Dermis blood vessel endothelial cell (primary cell): ENCODE results near the gene PKN1. TPM values are rescaled to one million over a fixed set of nuclear protein-coding genes. Genes with fewer than 3 reads are reported as not detected.
"Not testable (repeated sequence)": the region's sequence is repeated elsewhere in the genome, so short reads cannot be mapped to it uniquely, and the experiment has no call there.

ENCODE experiments used
- DNase-seq: peaks from one replicate; pipeline ENCODE4 v3.0.0; 2010
- total RNA-seq: library from RNA; depleted of rRNA; stranded (reverse); fragments of >200 nt; gene quantifications from 2 replicates; pipeline ENCODE4 v1.2.3, GENCODE V29; 2014

PKN1 gene
- total RNA-seq, 1 donor from 2014 or later = 282 TPM

DNA sequence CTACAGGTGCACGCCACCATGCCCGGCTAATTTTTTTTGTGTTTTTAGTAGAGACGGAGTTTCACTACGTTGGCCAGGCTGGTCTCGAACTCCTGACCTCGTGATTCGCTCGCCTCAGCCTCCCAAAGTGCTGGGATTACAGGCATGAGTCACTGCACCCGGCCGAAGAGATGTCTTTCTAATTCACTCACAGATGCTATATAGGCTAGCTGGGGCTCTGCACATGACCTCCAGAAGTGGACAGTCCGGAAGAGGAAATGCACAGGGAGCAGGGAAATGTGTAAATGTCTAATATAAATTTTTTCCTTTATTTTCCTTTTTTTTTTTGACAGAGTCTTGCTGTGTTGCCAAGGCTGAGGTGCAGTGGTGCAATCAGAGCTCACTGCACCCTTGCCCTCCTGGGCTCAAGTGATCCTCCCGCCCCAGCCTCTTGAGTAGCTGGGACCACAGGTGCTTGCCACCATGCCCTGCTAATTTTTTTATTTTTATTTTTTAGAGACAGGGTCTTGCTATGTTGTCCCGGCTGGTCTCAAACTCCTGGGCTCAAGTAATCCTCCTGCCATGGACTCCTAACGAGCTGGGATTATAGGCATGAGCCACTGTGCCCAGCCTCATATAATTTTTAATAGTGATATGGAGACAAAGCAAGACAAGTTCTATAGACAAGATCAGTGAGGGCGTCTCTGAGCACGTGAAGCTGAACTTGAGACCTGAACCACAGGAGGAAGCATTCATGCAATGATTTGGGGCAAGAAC is 54.4 kb downstream of the PKN1 start:
- no peak for DNase-seq

DNA sequence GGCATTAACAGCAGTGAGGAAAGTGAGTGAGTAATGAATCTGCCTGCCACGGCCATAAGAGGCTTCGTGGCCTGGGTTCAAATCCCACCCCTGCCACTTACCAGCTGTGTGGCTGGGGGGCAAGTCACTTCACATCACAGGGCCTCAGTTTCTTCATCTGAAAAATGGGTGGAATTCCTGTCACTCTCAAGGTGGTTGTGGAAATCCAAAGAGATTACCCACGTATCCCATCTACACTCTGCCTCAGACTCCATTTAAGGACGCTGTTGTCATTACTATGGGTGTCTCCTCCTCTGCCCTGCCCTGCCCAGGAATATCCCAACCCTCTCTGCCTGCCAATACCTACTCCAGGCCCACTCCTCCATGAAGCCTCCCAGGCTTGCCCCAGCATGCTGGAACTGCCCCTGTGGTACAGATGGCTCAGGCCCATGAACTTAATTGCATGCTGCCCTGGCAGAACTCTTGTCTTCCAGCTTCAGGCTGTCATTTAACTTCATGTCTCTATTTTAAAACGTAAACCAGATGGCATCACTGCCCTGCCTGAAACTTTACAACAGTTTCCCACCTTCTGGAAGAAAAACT is 59.7 kb downstream of the PKN1 start:
- DNase-seq = no peak

DNA sequence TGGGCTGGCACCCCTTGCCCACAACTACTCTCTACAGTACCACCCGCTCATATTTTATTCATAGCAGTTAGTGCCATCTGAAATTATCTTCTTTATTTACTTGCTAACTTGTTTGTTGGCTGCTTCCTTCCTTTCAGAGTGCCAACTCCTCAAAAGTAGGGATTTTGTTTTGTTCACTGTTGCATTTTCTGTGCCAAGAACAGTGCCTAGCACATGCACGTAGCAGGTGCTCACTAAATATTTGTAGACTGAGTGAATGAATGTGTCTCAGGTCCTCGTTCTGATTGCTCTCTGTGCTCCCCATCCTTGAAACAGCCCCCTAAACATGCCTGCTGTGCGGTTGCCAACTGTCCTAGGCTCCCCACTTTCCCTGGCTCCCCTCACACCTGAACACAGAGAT is 61.3 kb downstream of the PKN1 start:
- no peak for DNase-seq

DNA sequence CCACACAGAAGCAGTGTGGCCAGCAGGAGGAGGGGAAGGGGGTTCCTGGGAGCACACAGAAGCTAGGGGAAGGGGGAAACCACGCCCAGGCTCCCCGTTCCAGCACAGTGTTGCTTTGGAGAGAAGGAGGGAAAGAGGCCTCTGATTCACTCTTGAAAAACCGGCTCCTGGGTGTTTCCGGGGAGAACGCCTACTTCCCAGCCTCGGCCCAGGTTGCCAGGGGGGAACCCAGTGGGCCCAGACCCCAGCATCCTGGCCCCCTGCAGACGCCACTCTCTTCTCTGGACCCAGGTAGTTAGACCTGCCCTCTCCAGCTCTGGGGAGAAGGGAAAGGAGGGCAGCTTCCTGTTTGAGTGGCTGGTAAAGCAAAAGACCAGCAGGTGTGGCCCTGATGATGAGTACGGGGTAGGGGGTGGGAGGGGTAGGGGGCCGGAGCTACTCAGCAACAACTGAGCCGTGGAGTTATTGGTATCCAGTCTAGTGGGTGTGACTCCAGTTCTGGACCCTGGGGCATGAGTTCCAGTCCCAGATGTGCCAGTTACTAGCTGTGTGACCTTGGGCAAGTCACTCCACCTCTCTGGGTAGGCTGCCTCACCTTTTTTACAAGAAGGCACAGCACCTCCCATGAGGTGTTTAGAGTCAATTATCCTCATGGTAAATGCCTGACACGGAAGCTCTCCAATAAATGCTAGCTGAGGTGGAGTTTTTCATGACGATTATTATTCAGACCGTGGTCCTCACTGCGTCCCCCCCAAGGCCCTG is 62.0 kb downstream of the PKN1 start:
- DNase-seq = no peak

DNA sequence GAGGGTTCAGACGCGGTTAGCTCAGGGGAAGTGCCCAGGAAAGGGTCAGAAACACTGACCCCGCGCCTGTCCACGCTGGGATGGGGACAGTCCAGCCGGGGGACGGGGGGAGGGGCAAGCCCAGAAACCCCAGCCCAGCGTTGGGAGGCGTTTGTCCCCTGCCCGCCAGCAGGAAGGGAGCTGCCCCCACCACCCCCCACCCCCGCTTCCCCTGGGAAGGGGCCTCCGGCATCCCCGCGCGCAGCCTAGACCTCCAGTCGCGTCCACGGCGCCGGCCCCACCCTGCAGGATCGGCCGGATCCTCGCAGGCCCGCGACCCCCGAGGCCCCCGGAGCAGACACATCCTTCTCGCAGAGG is 62.5 kb downstream of the PKN1 start:
- no peak for DNase-seq

DNA sequence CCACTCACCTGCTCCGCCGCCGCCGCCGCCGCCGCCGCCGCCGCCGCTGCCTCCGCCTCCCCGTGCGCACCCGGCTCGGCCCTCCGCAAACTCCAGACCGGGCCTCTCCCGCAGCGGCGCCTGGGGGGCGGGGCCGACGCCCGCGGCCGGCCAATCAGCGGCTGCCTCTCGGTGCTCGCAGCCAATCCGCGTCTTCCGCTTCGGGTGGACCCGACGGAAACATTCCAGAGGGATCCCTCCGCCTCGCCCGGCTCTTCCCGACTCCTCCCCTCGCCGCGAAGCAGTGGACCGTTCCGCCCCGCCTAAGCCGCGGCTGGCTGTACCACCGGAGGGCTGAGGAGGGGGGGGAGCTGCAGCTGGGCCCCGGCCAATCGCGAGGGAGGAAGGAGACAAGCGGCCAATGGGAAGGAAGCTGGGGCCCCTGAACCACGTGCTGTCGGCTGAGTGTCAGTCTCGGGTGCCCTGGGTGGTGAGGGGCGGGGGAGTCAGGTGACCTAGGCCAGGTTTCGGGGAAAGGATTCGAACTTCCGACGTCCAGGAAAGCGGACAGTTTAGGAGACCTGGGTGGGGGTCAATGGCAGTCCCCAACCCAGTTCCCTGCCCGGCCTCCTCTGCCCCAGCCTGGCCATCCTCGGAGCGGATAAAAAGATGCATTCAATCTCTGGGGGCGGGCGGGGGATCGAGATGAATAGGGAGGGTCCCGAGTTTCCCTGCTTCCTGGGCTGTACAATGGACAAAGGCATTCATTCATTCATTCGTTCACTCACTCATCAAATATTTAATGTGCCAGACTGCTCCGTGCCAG is 63.1 kb downstream of the PKN1 start, which contains the start of gene GIPC1:
Gene GIPC1, minus strand, starts transcription at position 99 of the 805 bp plus-strand sequence. CDS start 13,151 bp downstream, outside the sequence.
- peak; percentile 100 for DNase-seq

DNA sequence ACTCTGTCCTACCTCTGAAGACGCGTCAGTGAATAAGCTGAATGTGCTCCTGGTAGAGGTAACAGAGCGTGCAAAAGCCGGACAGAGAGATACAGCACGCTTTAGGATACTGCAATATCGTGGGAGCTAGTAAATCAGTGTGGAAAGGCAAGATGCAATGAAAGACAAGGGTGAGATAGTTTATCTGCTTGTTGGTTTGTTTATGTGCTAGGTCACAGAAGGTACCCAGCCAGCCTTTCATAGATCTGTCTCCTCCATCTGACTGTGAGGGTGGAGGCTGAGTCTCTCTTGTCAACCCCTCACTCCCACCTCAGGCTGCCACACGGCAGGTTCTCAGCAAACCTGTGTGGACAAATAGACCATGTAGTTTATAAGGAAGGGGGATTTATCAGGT is 63.7 kb downstream of the PKN1 start:
- DNase-seq = no peak

DNA sequence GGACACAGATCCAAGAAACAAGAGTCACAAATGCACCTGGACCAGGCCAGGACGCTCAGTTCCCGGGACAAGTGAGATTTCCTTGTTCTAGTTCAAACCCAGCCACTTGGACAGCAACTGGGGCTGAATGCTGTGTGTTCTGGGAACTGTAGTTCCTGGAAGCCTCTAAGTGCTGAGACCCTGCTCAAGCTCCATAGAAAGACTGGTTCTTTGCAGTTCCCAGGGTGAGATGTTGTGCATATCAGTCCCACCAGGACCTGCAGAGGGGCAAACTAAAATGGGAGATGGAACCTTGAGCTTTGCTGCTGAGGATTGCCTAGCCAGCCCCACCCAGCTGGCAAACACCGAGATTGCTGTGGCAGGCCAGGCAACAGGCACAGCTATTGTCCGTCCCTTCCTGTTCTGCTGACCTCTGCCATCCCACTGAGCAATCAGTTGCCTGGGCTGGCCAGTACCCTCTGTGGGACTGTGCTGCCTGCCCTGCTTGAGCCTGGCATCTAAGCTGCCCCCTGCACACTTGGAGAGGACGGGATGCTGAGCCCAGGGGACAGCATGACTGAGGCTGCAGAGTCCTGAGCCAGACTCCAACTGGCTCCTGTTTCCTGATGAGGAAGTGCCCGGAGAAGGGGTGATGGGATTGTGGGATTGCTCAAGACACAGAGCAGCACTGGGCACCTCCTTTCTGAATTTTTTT is 64.3 kb downstream of the PKN1 start:
- DNase-seq = peak; percentile 67

DNA sequence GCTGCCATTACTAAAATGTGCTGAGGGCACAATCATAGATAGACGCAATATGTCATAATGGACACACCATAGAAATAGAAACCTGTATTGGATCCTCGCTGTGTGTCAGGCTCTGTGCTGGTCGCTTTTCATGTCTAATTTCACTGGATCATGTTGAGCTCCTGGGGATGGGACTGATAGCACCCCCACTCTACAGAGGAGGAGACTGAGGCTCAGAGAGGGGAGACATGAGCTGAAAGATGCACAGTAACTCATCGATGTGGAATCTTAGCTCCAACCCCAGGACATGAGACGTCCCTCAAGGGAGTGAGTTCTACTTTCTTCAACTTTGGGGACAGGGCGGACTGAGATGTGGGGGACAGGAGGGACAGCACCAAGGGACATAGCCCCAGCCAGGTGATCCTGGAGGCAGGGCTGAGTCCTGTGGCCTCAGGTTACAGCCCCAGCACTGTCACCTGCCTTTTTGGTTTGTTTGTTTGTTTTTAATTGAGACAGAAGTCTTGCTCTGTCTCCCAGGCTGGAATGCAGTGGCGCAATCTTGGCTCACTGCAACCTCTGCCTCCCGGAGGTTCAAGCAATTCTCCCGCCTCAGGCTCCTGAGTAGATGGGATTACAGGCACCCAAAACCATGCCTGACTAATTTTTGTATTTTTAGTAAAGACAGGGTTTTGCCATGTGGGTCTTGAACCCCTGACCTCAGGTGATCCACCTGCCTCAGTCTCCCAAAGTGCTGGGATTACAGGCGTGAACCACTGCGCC is 69.4 kb downstream of the PKN1 start:
- no peak for DNase-seq

DNA sequence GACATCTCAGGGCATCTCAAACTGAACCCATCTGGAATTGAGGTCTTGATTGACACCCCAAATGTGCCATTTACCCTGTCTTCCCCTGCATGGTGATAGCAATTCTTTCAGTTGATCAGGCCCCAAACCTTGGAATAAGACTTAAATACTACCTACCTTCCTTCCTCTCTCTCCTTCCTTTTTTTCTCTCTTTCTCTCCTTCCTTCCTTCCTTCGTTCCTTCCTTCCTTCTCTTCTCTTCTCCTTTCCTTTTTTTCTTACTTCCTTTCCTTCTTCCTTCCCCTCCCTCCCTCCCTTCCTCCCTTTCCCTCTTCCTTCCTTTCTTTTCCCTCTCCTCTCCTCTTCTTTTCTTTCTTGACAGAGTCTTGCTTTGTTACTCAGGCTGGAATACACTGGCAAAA is 70.2 kb downstream of the PKN1 start:
- no peak for DNase-seq

DNA sequence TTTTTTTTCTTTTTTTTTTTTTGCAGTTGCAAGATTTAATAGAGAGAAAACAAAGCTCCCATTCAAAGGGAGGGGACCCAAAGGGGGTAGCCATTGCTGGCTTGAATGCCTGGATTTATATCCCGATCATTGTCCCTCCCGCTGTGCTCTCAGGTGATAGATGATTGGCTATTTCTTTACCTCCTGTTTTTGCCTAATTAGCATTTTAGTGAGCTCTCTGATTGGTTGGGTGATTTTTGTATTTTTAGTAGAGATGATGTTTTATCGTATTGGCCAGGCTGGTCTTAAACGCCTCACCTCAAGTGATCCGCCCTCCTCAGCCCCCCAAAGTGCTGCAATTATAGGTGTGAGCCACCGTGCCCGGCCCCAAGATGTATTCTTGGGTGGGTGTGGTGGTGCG is 71.5 kb downstream of the PKN1 start:
- not testable (repeated sequence) for DNase-seq

DNA sequence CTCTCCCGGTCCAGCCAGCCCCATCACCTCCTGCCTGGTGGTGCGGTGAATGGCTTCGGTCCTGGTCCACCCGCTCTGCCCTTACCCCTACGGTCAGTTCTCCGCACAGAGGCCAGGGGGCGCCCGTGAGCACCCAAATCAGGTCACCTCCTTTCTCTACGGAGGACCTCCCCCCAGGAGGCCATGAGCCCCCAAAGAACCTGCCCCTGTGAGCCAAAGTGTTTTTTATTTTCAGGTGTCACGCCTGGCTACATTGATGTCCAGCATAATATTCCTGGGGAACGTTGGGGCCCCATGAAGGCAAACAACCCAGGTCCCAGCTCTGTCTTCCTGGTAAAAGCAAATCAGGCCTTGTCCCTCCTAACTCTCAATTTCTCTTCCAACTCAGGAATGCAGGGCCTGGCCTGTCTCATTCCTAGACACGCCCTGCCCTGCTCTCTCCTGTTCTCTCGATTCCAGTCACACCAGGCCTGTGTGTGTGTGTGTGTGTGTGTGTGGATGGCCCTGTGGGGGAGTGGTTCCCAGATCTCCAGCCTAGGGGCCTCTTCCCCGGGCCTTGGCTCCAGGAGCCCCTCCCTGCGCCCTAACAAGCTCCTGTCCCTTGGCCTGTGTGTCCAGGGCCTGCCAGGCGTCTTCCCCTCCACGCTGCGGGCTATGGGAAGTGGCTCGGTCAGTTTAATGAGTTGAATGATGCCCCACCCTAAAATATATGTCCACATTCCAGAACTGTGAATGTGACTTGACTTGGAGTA is 72.6 kb downstream of the PKN1 start:
- peak; percentile 63 for DNase-seq

DNA sequence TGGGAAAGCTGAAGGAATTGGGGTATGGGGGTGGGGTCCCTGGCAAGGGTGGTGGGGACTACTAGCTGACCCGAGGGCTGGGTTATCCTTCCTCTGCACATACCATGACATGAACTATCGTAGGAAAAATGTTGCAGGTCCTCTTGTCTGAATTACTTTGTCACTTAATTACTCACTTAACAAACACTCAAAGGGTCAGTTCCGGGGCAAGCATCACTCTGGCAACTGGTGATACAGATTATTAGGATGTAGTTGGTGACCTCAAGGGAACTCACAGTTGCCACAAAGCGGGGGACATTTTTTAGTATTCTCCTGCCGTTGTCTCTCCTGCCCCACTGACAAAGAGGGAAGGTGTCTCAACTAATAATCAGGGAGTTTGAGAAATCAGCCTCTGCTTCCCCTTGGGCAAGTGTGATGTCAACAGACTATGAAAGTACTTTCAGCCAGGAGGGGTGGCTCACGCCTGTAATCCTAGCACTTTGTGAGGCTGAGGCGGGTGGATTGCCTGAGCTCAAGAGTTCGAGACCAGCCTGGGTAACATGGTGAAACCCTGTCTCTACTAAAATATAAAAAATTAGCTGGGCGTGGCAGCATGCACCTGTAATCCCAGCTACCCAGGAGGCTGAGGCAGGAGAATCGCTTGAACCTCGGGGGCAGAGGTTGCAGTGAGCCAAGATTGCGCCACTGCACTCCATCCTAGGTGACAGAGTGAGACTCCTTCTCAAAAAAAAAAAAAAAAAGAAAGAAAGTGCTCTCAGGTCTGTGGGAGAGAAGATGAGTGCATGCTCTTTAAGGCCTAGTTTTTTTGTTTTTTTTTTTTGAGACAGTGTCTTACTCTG is 74.8 kb downstream of the PKN1 start:
- peak; percentile 76 for DNase-seq

DNA sequence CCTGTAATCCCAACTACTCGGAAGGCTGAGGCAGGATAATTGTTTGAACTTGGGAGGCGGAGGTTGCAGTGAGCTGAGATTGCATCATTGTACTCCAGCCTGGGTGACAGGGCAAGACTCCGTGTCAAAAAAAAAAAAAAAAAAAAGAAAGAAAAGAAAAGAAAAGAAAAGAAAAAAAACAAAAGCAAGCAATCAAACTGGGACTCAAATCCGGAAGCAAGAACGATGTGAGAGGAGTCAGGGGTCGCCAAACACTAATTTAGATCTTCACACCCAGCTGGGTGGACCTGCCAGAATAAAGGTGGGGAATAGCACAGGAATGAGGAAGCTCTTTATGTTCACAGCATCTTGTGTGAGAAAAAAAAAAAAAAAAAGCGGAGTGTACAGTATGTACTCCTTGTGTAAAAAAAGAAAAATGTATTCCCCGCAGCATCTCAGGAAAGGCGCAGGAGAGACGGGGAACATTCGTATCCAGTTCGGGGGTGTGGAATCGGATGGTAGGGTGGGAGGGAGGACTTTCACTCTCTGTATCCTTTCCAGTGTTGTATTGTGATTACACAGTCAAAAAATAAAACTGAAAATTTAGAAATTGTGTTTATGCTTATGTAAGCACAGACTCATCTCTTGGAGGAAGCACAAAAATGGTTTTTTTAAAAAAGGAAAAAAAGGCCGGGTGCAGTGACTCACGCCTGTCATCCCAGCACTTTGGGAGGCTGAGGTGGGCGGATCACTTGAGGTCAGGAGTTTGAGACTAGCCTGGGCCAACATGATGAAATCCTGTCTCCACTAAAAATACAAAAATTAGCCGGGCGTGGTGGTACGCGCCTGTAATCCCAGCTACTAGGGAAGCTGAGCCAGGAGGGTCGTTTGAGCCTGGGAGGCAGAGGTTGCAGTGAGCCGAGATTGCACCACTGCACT is 77.5 kb downstream of the PKN1 start:
- peak; percentile 26 for DNase-seq

DNA sequence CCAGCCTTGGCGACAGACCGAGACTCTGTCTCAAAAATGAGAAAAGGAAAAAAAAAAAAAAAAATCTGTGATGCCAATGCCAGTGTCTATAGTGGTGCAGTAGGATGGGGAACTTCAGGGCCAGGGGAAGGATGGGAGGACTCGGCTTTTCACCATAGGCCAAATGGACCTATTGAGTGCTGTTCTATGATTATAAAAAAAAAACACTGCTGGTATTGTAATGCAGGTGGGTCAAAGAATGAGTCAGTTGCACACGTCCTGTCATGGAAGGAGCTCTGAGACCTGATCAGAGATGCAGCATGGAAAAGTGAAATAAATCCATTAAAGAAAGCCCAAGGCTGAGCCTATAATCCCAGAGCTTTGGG is 78.1 kb downstream of the PKN1 start:
- no peak for DNase-seq

DNA sequence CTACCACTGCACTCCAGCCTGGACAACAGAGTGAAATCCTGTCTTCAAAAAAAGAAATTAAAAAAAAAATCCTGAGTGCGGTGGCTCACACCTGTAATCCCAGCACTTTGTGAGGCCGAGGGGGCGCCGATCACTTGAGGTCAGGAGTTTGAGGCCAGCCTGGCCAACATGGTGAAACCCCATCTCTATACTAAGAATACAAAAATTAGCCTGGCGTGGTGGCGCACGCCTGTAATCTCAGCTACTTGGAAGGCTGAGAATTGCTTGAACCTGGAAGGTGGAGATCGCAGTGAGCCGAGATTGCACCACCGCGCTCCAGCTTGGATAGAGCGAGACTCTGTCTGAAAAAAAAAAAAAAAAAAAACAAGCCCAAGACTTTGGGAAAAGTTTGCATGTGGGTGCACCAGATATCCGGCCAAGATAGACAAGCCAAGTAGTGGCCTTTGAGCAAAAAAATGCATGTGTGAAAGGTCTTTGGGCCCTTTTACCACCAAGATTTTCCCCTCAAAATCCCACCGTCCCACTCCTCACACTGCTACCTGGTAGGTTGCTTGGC is 79.4 kb downstream of the PKN1 start:
- no peak for DNase-seq

DNA sequence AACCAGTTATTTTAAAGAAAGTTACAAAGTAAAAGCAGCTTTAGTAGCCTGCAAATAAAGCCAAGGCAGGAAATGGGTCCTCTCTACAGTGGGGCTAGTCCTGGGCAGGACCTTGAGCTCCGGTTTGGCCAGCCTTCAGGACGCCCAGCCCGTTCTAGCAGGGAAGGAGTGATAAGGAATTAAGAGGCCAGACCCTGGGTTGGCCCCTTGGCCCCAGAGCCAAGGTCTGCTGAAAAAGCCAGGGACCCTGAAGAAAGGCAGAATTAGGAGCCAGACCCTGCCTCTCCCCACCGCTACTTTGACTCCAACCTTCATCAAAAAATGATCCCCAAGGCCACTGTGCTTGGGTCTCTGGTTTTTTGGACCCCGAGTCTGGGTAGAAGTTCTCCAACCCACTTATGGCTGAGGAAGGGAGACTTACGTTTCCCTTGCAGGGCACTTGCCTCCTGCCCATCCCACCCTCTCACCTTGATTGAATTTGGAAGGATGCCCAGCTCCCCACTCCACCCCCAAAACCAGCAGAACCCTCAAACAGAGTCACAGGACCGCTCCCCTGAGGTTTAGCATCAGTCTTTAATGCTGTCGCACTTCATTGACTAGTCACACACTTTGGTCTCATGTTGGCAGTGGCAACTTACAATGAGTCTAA is 81.2 kb downstream of the PKN1 start:
- DNase-seq = no peak

DNA sequence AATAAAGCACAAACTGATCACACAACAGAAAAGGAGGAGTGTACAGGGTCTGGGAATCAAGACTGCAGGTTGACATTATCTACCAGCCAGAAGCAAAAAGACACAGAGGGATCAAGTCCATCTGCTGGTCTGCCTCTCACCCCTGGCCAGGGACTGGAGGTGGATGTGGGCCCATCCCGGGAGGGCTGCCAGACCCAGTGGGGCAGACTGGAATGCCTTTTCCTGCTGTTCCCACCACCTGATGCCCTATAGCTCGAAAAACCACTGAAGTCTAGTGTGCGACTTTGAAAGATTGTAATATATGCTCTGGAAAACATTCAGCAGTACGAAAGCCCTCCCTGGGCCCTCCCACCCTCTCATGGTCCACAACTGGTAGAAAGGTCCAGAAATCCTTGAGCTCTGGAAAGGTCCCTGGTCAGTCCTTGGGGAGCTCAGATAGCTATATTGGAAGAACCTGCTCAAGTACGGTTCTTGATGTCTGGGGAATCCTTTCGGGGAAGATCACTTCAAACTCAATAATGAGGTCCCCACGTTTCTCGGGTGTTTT is 82.5 kb downstream of the PKN1 start:
- DNase-seq = no peak
